WI38 (cell line): ENCODE measurements around the gene NID2.

Source experiments
- H3K4me3 ChIP-seq: 2 replicates; pipeline ENCODE4 v1.5.1; 2011; ENCODE audit warnings: low read depth, mild to moderate bottlenecking, control low read depth, low read length
- CTCF ChIP-seq: IDR thresholded peaks from 2 replicates; pipeline ENCODE4 v1.5.1; 2012; ENCODE audit warnings: low read depth, mild to moderate bottlenecking, control low read depth, low read length

The NID2 gene

GRCh38 chr14:51972566-51972965 is 96.3 kb downstream of the NID2 start:
- TF ChIP-seq CTCF = no peak
- no peak overlapping the region for H3K4me3 ChIP-seq

GRCh38 chr14:51969852-51970540 is 98.9 kb downstream of the NID2 start:
- no peak overlapping the region for H3K4me3 ChIP-seq
- no peak for TF ChIP-seq CTCF

GRCh38 chr14:51967521-51967920 is 101.3 kb downstream of the NID2 start:
- H3K4me3 ChIP-seq = no peak overlapping the region
- no peak for TF ChIP-seq CTCF

- H3K4me3 ChIP-seq = no peak overlapping the region
- TF ChIP-seq CTCF = no peak
Measured at GRCh38 chr14:51963286-51963685, 105.6 kb downstream of the NID2 start.

GRCh38 chr14:51962711-51963110 is 106.1 kb downstream of the NID2 start:
- H3K4me3 ChIP-seq = no peak overlapping the region
- no peak for TF ChIP-seq CTCF

GRCh38 chr14:51960866-51961265 is 108.0 kb downstream of the NID2 start:
- no peak for TF ChIP-seq CTCF
- no peak overlapping the region for H3K4me3 ChIP-seq

GRCh38 chr14:51959928-51960327 is 108.9 kb downstream of the NID2 start:
- no peak for TF ChIP-seq CTCF
- H3K4me3 ChIP-seq = no peak overlapping the region
